HEK293 (cell line): Measurements from ENCODE around the gene CDK14.

Source experiments
- CTCF ChIA-PET: fragments of 350-600 bp; formaldehyde crosslinking; extraction: SDS; loops from one replicate; lab custom pipeline; 2021; ENCODE audit warnings: antibody characterized with exemption; lab: Yijun Ruan, JAX
- POLR2A ChIA-PET: fragments of 300-600 bp; formaldehyde crosslinking; extraction: SDS; loops from one replicate; lab custom pipeline; 2020; ENCODE audit warnings: antibody characterized with exemption, inconsistent platforms; lab: Yijun Ruan, JAX
- H3K27ac ChIP-seq: fragments of 200-500 bp; sonication (Bioruptor generic); 2 replicates; pipeline ENCODE4 v1.5.1; 2014; ENCODE audit warnings: low read depth, low read length, control low read depth, inconsistent platforms; ENCODE audit errors: extremely low read depth
- H3K36me3 ChIP-seq, 2 experiments: fragments of 200-500 bp in 1 of 2; sonication (Bioruptor generic) in 1 of 2; 1 replicate in 1 of 2; 2 replicates in 1 of 2; pipeline ENCODE4 v1.5.1; 2014 to 2017; ENCODE audit warnings: inconsistent platforms in 2 of 2, low read length in 2 of 2; ENCODE audit not compliant: control insufficient read depth in 2 of 2, insufficient read depth in 1 of 2
- H3K4me1 ChIP-seq: fragments of 200-500 bp; sonication (Bioruptor generic); 2 replicates; pipeline ENCODE4 v1.5.1; 2014; ENCODE audit warnings: mild to moderate bottlenecking, low read length, inconsistent platforms; ENCODE audit not compliant: control insufficient read depth, insufficient read depth
- H3K4me3 ChIP-seq: 2 replicates; pipeline ENCODE4 v1.5.1; 2011; ENCODE audit warnings: low read depth, mild to moderate bottlenecking, control low read depth, low read length, moderate library complexity
- H3K9me3 ChIP-seq: fragments of 200-500 bp; sonication (Bioruptor generic); 2 replicates; pipeline ENCODE4 v1.5.1; 2014; ENCODE audit warnings: low read depth, low read length, inconsistent platforms; ENCODE audit not compliant: control insufficient read depth, insufficient read depth
- AEBP2 ChIP-seq: fragments of 450-650 bp; formaldehyde crosslinking; IDR thresholded peaks from 2 replicates; pipeline ENCODE4 v1.5.1; 2016; ENCODE audit warnings: missing biosample characterization, missing genetic modification characterization, borderline replicate concordance
- BCL6B ChIP-seq: fragments of 450-650 bp; formaldehyde crosslinking; IDR thresholded peaks from 2 replicates; pipeline ENCODE4 v1.5.1; 2017; ENCODE audit warnings: missing biosample characterization, missing genetic modification characterization
- GLIS2 ChIP-seq: fragments of 450-650 bp; formaldehyde crosslinking; IDR thresholded peaks from 2 replicates; pipeline ENCODE4 v1.5.1; 2016; ENCODE audit warnings: missing biosample characterization, missing genetic modification characterization
- IKZF3 ChIP-seq: fragments of 450-650 bp; IDR thresholded peaks from 2 replicates; pipeline ENCODE4 v1.5.0; 2018; ENCODE audit warnings: missing biosample characterization, mild to moderate bottlenecking, missing genetic modification characterization, moderate library complexity
- PBX3 ChIP-seq: sonication (generic); formaldehyde crosslinking; IDR thresholded peaks from 2 replicates; pipeline ENCODE4 v1.8.1; 2022; ENCODE audit warnings: mild to moderate bottlenecking, moderate library complexity, missing genetic modification reagents
- PRDM1 ChIP-seq: fragments of 450-650 bp; formaldehyde crosslinking; IDR thresholded peaks from 2 replicates; pipeline ENCODE4; 2016; ENCODE audit warnings: missing biosample characterization, missing genetic modification characterization
- SP2 ChIP-seq: fragments of 450-650 bp; formaldehyde crosslinking; IDR thresholded peaks from 2 replicates; pipeline ENCODE4 v1.5.1; 2016; ENCODE audit warnings: missing biosample characterization, missing genetic modification characterization
- TCF7L2 ChIP-seq: IDR thresholded peaks from 2 replicates; pipeline ENCODE4 v1.6.1; 2011; ENCODE audit warnings: low read depth, mild to moderate bottlenecking, inconsistent platforms, low read length, moderate library complexity, borderline replicate concordance
- ZBTB7A ChIP-seq: fragments of 450-650 bp; formaldehyde crosslinking; IDR thresholded peaks from 2 replicates; pipeline ENCODE4 v1.5.1; 2016; ENCODE audit warnings: low read depth, missing biosample characterization, missing genetic modification characterization
- ZFP69B ChIP-seq: fragments of 450-650 bp; formaldehyde crosslinking; IDR thresholded peaks from 2 replicates; pipeline ENCODE4 v1.5.1; 2016; ENCODE audit warnings: missing biosample characterization, missing genetic modification characterization
- ZNF146 ChIP-seq: fragments of 450-650 bp; formaldehyde crosslinking; IDR thresholded peaks from 2 replicates; pipeline ENCODE4 v1.5.1; 2016; ENCODE audit warnings: missing biosample characterization, missing genetic modification characterization
- ZNF214 ChIP-seq: fragments of 450-650 bp; formaldehyde crosslinking; IDR thresholded peaks from 2 replicates; pipeline ENCODE4 v1.5.1; 2017; ENCODE audit warnings: missing biosample characterization, mild to moderate bottlenecking, missing genetic modification characterization, borderline replicate concordance
- ZNF324 ChIP-seq: fragments of 450-650 bp; formaldehyde crosslinking; IDR thresholded peaks from 2 replicates; pipeline ENCODE4 v1.5.1; 2016; ENCODE audit warnings: missing biosample characterization, missing genetic modification characterization
- ZNF362 ChIP-seq: fragments of 450-650 bp; formaldehyde crosslinking; IDR thresholded peaks from 2 replicates; pipeline ENCODE4 v1.5.1; 2016; ENCODE audit warnings: missing biosample characterization, missing genetic modification characterization
- ZNF398 ChIP-seq: fragments of 450-650 bp; formaldehyde crosslinking; IDR thresholded peaks from 2 replicates; pipeline ENCODE4 v1.5.1; 2017; ENCODE audit warnings: missing biosample characterization, missing genetic modification characterization
- ZNF449 ChIP-seq: fragments of 450-650 bp; formaldehyde crosslinking; IDR thresholded peaks from 2 replicates; pipeline ENCODE4 v1.5.1; 2017; ENCODE audit warnings: missing biosample characterization, mild to moderate bottlenecking, missing genetic modification characterization, moderate library complexity
- ZNF561 ChIP-seq: fragments of 450-650 bp; IDR thresholded peaks from 2 replicates; pipeline ENCODE4 v1.5.1; 2018; ENCODE audit warnings: missing biosample characterization, missing genetic modification characterization, borderline replicate concordance
- ZNF670 ChIP-seq: fragments of 450-650 bp; formaldehyde crosslinking; IDR thresholded peaks from 2 replicates; pipeline ENCODE4 v1.5.1; 2016; ENCODE audit warnings: missing biosample characterization, missing genetic modification characterization, low read depth
- ZNF692 ChIP-seq: fragments of 450-650 bp; formaldehyde crosslinking; IDR thresholded peaks from 2 replicates; pipeline ENCODE4 v1.5.1; 2016; ENCODE audit warnings: missing biosample characterization, missing genetic modification characterization
- ZNF791 ChIP-seq: fragments of 450-650 bp; formaldehyde crosslinking; IDR thresholded peaks from 2 replicates; pipeline ENCODE4 v1.5.1; 2016; ENCODE audit warnings: missing biosample characterization, missing genetic modification characterization
- ZSCAN5A ChIP-seq: fragments of 450-650 bp; formaldehyde crosslinking; IDR thresholded peaks from 2 replicates; pipeline ENCODE4 v1.5.1; 2016; ENCODE audit warnings: missing biosample characterization, missing genetic modification characterization

The CDK14 gene

GRCh38 chr7:90919816-90920215 is 323.7 kb downstream of the CDK14 start:
- H3K36me3 ChIP-seq: no peaks in the 10 kb centered on the region
- no peaks in the 10 kb centered on the region for H3K9me3 ChIP-seq
- H3K27ac ChIP-seq: no peak overlapping the region
- no peaks in the 10 kb centered on the region for H3K4me1 ChIP-seq
- CTCF ChIA-PET: interaction anchor here (0.5 to 0.6 kb wide), 3 partner anchors 13 to 415 kb away, joined by 3 read pairs; no protein-coding TSS in a partner anchor
- H3K4me3 ChIP-seq: no peak overlapping the region
- TF ChIP-seq TCF7L2 (no peak), ZBTB7A (tag by site-specific recombination) (no peak), ZFP69B (tag by site-specific recombination) (no peak), PBX3 (no peak), ZNF670 (tag by site-specific recombination) (no peak)
- TF ChIP-seq, all 188 proteins: peak for 0
- POLR2A ChIA-PET: no interaction called here

- POLR2A ChIA-PET: no interaction called here
- H3K9me3 ChIP-seq: no peaks in the 10 kb centered on the region
- H3K4me3 ChIP-seq: no peak overlapping the region
- no peaks in the 10 kb centered on the region for H3K4me1 ChIP-seq
- no peaks in the 10 kb centered on the region for H3K36me3 ChIP-seq
- no peak overlapping the region for H3K27ac ChIP-seq
- CTCF ChIA-PET: interaction anchor here (0.6 kb wide), 1 partner anchor 14 kb away, joined by 3 read pairs; no protein-coding TSS in a partner anchor
- TF ChIP-seq ZNF561 (tag by site-specific recombination): no peak
- no peak for TF ChIP-seq ZNF362 (tag by site-specific recombination)
- TF ChIP-seq ZNF791 (tag by site-specific recombination): no peak
- no peak for TF ChIP-seq TCF7L2
- no peak for TF ChIP-seq PBX3
- TF ChIP-seq ZNF692 (tag by site-specific recombination): no peak
- TF ChIP-seq BCL6B (tag by site-specific recombination): no peak
- no peak for TF ChIP-seq SP2 (tag by site-specific recombination)
- TF ChIP-seq ZNF449 (tag by site-specific recombination): no peak
- TF ChIP-seq GLIS2: no peak
- no peak for TF ChIP-seq ZNF324 (tag by site-specific recombination)
- no peak for TF ChIP-seq ZNF398 (tag by site-specific recombination)
- TF ChIP-seq ZSCAN5A (tag by site-specific recombination): no peak
- no peak for TF ChIP-seq ZNF214 (tag by site-specific recombination)
- no peak for TF ChIP-seq PRDM1 (tag by site-specific recombination)
- no peak for TF ChIP-seq ZNF146
- TF ChIP-seq IKZF3: no peak
- no peak for TF ChIP-seq AEBP2 (tag by site-specific recombination)
Observed at GRCh38 chr7:90920336-90920735, 324.2 kb downstream of the CDK14 start.
